Heart left ventricle (tissue), 13 donors: ENCODE data around the gene CD300LG.

Experiments
- CTCF ChIP-seq, 12 donors: fragments of 200-600 bp; sonication (generic) in 4 of 12; IDR thresholded peaks; one replicate each; pipeline versions ENCODE4 v1.5.0 to v1.8.0; 2018 to 2022; ENCODE audit warnings: antibody characterized with exemption in 12 of 12, mild to moderate bottlenecking in 5 of 12
- POLR2A ChIP-seq, 2 donors: fragments of 450-650 bp; IDR thresholded peaks; one replicate each; pipeline ENCODE4 v1.6.1; 2017; ENCODE audit warnings: antibody characterized with exemption in 2 of 2, mild to moderate bottlenecking in 2 of 2, moderate library complexity in 2 of 2
- donor health status: ischemic (EF 13 %, LVEDD 7.1; RV severe dilation, severe dysfunction).
- donor health status: DM: no; HTN: yes; CAD: no.
- donor health status: DM: no; HTN: no; CAD: no.
- donor health status: ischemic (EF 25% LVEDD 6.9; RV normal size, moderate dysfunction).
- donor health status: ischemic (EF 25% LVEDD 5.7; RV mildly dilated, moderate dysfunction).
- donor health status: ischemic (EF 35%, LVEDD 5.7; RV mildly dilated, moderate dysfunction).
- donor health status: nonischemic (EF 11% LVEDD 7.7; RV severe dilation, severe dysfunction).
- donor health status: DM: yes; HTN: yes; CAD: no.
- donor health status: PGD.
- donor health status: ischemic (EF 29% LVEDD 5.4; RV normal size, mild dysfunction).
- donor health status: nonischemic (EF 23%, LVEDD 6.1; RV moderate dilation, normal function).

- TF ChIP-seq CTCF (IDR thresholded peaks at IDR 0.05): no peak
- no peak for TF ChIP-seq POLR2A (IDR thresholded peaks at IDR 0.05)
Observed at GRCh38 chr17:43898446-43898845, 51.5 kb downstream of the CD300LG start.
